ENCODE results near the gene COLEC12.

The COLEC12 gene

DNA sequence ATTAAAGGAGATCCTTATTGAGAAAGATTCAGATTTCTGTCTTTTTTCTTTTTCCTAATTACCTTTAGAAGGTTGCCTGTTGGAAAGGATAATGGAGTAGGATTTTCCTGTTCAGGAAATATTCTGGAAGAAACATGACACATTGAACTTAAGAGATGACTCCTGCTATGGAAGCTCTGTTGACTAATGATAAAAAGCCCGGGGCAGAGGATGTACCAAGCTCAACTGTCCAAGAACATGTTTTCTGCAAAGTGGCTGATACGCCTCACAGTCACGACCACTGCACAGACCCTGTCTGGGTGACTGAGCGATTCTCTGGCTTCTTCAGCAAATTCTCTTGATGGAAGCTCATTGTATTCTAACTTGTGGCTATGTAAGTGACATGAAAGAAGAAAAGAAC, 146.5 kb downstream of the COLEC12 start:
- DNase-seq, result no peak

- no peak for DNase-seq
Measured at GRCh38 chr18:352438-352837, 148.1 kb downstream of the COLEC12 start.

- DNase-seq, result no peak
Measured at GRCh38 chr18:350953-351572, 149.4 kb downstream of the COLEC12 start.

- DNase-seq, result no peak
Measured at GRCh38 chr18:346600-346999, 153.9 kb downstream of the COLEC12 start.

GRCh38 chr18:341102-341501, 159.4 kb downstream of the COLEC12 start:
- no peak for DNase-seq

GRCh38 chr18:340044-340443, 160.5 kb downstream of the COLEC12 start:
- DNase-seq, result no peak

DNA sequence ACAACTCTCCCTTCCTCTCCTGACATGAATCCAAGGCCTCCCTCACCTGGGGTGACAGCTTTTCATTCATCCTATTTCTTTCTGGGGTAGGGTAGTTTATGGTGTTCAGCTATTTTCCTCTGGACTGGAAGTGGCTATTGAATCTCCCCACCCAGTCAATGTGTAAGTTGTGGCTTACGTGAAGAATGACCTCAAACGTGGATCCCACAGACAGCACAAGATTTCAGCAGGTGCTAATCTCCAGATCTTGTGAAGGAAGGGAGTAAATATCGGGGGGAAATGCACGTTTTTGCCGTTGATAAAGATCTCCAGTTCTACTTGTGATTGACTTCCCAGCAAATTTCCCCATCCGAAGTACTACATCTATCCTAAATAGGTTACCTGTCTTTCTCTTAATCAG, 161.3 kb downstream of the COLEC12 start:
- DNase-seq, result no peak

- DNase-seq, result no peak
Measured at GRCh38 chr18:336713-337112, 163.8 kb downstream of the COLEC12 start.

DNA sequence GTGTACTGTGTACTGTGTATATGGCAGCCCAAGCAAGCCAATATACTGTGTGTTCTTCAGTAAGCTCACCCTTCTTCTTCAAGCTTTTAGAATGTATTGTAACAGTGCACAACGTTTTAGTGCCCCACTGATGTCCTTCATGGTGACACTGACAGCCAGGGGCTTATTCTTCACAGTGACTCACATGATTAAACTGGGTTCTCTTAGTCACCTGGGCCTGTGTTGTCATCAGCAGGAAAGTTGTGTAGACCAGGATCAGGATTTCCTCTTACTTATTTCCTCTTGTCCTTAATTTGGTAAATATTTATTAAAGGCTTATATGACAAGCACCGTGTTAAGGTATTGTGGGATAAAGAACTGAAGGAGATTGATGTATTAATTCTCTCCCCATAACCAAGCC, 164.8 kb downstream of the COLEC12 start:
- DNase-seq, result no peak

- DNase-seq, result no peak
Measured at GRCh38 chr18:334575-335132, 165.8 kb downstream of the COLEC12 start.

GRCh38 chr18:332721-333510, 167.6 kb downstream of the COLEC12 start:
- no peak for DNase-seq

- no peak for DNase-seq
Measured at GRCh38 chr18:332007-332406, 168.5 kb downstream of the COLEC12 start.

- no peak for DNase-seq
Measured at GRCh38 chr18:331221-331821, 169.2 kb downstream of the COLEC12 start.

GRCh38 chr18:328928-329327, 171.6 kb downstream of the COLEC12 start:
- no peak for DNase-seq

DNA sequence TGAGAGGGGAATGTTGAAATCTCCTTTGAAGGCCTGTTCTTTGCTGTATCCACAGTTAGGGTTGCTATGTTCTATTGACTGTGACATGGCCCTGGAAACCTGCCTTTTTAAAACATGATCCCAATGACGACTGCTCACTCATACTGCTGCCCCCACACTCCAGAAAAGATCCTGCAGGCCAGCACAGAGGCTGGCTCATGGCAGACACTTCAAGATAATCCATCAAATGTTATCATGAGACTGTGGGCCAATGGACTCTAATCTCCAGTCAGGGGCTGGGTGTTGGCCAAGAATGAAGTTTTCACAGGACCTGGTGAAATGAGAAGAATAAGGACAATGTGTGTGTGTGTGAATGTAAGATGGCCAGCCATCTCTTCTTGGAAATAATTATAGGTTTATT, 173.7 kb downstream of the COLEC12 start:
- DNase-seq, result no peak

DNA sequence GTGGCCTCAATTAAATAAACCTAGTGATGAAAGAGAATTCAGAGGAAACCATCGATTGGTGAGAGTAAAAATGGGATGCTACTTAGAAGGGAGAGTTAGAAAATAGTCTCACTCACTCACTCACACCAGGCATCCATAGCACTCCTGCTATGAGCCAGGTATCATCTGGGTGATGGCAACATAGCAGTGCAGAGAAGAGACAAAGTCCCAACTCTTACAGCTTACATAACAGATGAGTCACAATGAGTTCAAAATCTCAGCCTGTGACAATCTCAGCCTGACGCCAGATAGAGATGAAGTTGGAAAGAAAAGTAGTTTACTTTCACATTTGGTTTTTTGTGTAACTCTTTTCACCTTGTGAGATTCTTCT, 177.3 kb downstream of the COLEC12 start:
- no peak for DNase-seq

- no peak for DNase-seq
Measured at GRCh38 chr18:321865-322467, 178.5 kb downstream of the COLEC12 start.

DNA sequence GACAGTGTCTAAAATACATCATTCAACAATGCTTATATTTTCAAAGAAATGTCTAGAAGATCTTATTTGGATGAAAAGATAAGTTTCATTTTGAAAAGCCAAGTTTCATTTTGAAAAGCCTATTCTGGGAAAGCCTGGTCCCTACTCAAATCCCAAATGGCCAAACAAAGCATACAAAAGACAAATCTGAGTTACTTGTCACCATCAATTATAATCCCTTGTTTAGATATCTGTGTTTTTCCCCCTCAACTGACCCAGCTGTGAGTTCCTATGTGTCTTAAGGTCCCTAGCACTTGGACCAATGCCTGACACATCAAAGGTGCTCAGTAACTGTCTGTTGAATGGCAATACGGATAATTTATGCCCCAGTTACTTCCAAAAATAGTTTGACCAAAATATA, 180.3 kb downstream of the COLEC12 start:
- DNase-seq, result no peak

GRCh38 chr18:319720-320119, 180.8 kb downstream of the COLEC12 start:
- no peak for DNase-seq

DNA sequence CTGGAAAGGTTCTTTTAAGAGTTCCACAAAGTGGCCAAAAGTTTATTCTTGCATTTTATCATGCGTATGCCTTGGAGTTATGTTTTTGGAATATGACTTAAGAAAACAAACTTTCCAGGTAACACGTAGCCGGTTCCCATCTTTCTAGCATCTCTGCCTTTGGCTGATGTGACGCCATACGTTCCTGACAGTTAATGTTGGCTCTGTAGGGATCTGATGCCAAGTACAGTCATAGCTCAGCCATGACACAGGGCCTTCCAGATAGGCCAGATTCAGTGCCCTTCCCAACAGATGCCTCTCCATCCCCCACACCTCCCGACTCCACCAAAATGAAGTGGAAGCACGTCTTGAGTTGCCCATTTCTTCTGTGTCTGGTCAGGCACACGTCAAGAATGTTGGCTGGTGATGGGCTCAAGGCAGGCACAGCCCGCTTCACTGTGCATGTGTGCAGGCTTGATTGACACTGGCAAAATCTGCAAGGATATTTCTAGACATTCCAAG, 181.7 kb downstream of the COLEC12 start:
- DNase-seq, result no peak

GRCh38 chr18:317618-318017, 182.9 kb downstream of the COLEC12 start:
- DNase-seq, result no peak

- DNase-seq, result no peak
Measured at GRCh38 chr18:316393-316792, 184.1 kb downstream of the COLEC12 start.

DNA sequence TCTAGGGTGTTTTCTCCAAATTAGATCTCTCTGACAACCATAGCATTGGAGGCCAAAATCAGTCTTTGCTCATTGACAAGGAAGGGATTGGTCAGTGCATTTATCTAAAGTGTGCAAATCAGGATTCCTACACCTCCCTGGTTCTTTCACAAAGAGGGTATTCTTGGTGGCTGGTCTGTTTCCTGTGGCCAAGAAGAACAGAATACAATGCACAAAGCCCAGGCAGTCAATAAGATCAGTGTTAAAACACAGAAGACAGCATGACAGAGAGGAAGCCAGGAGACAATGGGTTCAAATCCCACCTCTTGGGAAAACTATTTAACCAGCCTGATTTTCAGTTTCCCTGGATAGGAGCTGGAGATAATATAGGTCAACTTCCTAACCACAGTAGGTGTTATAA, 186.6 kb downstream of the COLEC12 start:
- no peak for DNase-seq
